Endodermal cell (in vitro differentiated cells): ENCODE measurements around the gene OR10H4. TPM values are rescaled to one million over a fixed set of nuclear protein-coding genes. Genes with fewer than 3 reads are reported as not detected.

Experiments
- DNase-seq: peaks from one replicate; pipeline ENCODE4 v3.0.0-alpha.2; 2017
- H3K27ac ChIP-seq: 2 replicates; pipeline ENCODE4 v1.5.1; 2013; ENCODE audit warnings: mild to moderate bottlenecking, low read depth, low read length, moderate library complexity
- H3K27me3 ChIP-seq: 2 replicates; pipeline ENCODE4 v1.6.1; 2013; ENCODE audit warnings: mild to moderate bottlenecking, low read length, moderate library complexity; ENCODE audit not compliant: insufficient read depth, control insufficient read depth, poor library complexity, severe bottlenecking
- H3K36me3 ChIP-seq: 2 replicates; pipeline ENCODE4 v1.7.0; 2013; ENCODE audit warnings: mild to moderate bottlenecking, low read length, moderate library complexity; ENCODE audit not compliant: control insufficient read depth, insufficient read depth
- H3K4me1 ChIP-seq: one replicate; pipeline ENCODE4 v1.7.0; 2013; ENCODE audit warnings: low read length; ENCODE audit not compliant: control insufficient read depth, insufficient read depth
- H3K4me3 ChIP-seq: 2 replicates; pipeline ENCODE4 v1.5.1; 2013; ENCODE audit warnings: mild to moderate bottlenecking, low read length, moderate library complexity
- H3K9ac ChIP-seq: 2 replicates; pipeline ENCODE4 v1.6.1; 2013; ENCODE audit warnings: mild to moderate bottlenecking, low read length, moderate library complexity; ENCODE audit not compliant: poor library complexity, severe bottlenecking; ENCODE audit errors: extremely low read depth
- H3K9me3 ChIP-seq: 2 replicates; pipeline ENCODE4 v1.6.1; 2013; ENCODE audit warnings: mild to moderate bottlenecking, low read length, moderate library complexity; ENCODE audit not compliant: control insufficient read depth
- H3K27ac Mint-ChIP-seq: 2 replicates; pipeline ENCODE4 v1.8.0; 2020; ENCODE audit warnings: mixed read lengths
- H3K27me3 Mint-ChIP-seq: 2 replicates; pipeline ENCODE4 v1.8.0; 2021; ENCODE audit warnings: mild to moderate bottlenecking, mixed read lengths; ENCODE audit not compliant: insufficient read depth
- H3K36me3 Mint-ChIP-seq: 2 replicates; pipeline ENCODE4 v1.8.0; 2020; ENCODE audit warnings: low read depth, mixed read lengths
- H3K4me1 Mint-ChIP-seq: 2 replicates; pipeline ENCODE4 v1.8.0; 2020; ENCODE audit warnings: mixed read lengths
- H3K4me3 Mint-ChIP-seq: 2 replicates; pipeline ENCODE4 v1.8.0; 2020; ENCODE audit warnings: mild to moderate bottlenecking, moderate library complexity, mixed read lengths
- H3K9me3 Mint-ChIP-seq: 2 replicates; pipeline ENCODE4 v1.8.0; 2020; ENCODE audit warnings: mild to moderate bottlenecking, mixed read lengths
- CTCF ChIP-seq: fragments of 200-600 bp; sonication (generic); conservative IDR thresholded peaks from 2 replicates; pipeline ENCODE4 v1.5.0; 2021; ENCODE audit warnings: antibody characterized with exemption, mild to moderate bottlenecking
- WGBS, 2 experiments: methylation state at CpG; one replicate each; pipeline versions ENCODE4 v1.1.5 to v1.1.7; 2013; ENCODE audit warnings: missing lambda C conversion rate in 2 of 2, mixed read lengths in 1 of 2; ENCODE audit not compliant: insufficient coverage in 1 of 2, insufficient read length in 1 of 2; 5-methylcytosine and 5-hydroxymethylcytosine counted together
- total RNA-seq, 2 donors: library from RNA; stranded (reverse); fragmentation: NEBNext Ultra II Directional in 1 of 2; extraction: Animal tissue kit (Norgen Biotek cat#: 25700) in 1 of 2; gene quantifications; 2 replicates in 1 of 2; 3 replicates in 1 of 2; pipeline ENCODE4 v1.2.1, GENCODE V29; 2021

OR10H4 gene
- total RNA-seq, 2 donors from 2014 or later: not detected

- Mint-ChIP-seq H3K4me3 (no peak overlapping the region), H3K9me3 (peaks cover 98% of the 10 kb centered on the region), H3K27me3 (no peaks in the 10 kb centered on the region), H3K36me3 (no peaks in the 10 kb centered on the region), H3K4me1 (no peaks in the 10 kb centered on the region), H3K27ac (no peak overlapping the region)
- Histone ChIP-seq H3K9ac (no peak overlapping the region), H3K36me3 (no peaks in the 10 kb centered on the region), H3K9me3 (peaks cover 48% of the 10 kb centered on the region), H3K27ac (no peak overlapping the region), H3K27me3 (no peaks in the 10 kb centered on the region), H3K4me3 (no peak overlapping the region), H3K4me1 (no peaks in the 10 kb centered on the region)
- 55 to 63% methylated on average over 3 to 5 of the region's 5 CpGs for WGBS, 2 experiments
- no peak for DNase-seq
- no peak for TF ChIP-seq CTCF
Measured at GRCh38 chr19:15992014-15992413, 43.2 kb downstream of the OR10H4 start.

- TF ChIP-seq CTCF: no peak
- H3K36me3 ChIP-seq: no peaks in the 10 kb centered on the region
- peaks cover 46% of the 10 kb centered on the region for H3K9me3 ChIP-seq
- no peaks in the 10 kb centered on the region for H3K27me3 ChIP-seq
- Mint-ChIP-seq H3K36me3 (no peaks in the 10 kb centered on the region), H3K27me3 (no peaks in the 10 kb centered on the region), H3K4me1 (no peaks in the 10 kb centered on the region), H3K27ac (no peak overlapping the region), H3K4me3 (no peak overlapping the region), H3K9me3 (peaks cover 98% of the 10 kb centered on the region)
- 49% methylated on average over 6 of the region's 6 CpGs for WGBS, 2 experiments
- no peak overlapping the region for H3K27ac ChIP-seq
- no peaks in the 10 kb centered on the region for H3K4me1 ChIP-seq
- DNase-seq: no peak
- H3K4me3 ChIP-seq: no peak overlapping the region
- no peak overlapping the region for H3K9ac ChIP-seq
Measured at GRCh38 chr19:15995536-15995935, 46.7 kb downstream of the OR10H4 start.

GRCh38 chr19:15998166-15998565 is 49.4 kb downstream of the OR10H4 start:
- Mint-ChIP-seq H3K36me3 (no peaks in the 10 kb centered on the region), H3K4me3 (no peak overlapping the region), H3K27me3 (no peaks in the 10 kb centered on the region), H3K27ac (no peak overlapping the region), H3K4me1 (no peaks in the 10 kb centered on the region), H3K9me3 (peaks cover 97% of the 10 kb centered on the region)
- H3K36me3 ChIP-seq: no peaks in the 10 kb centered on the region
- no peak overlapping the region for H3K9ac ChIP-seq
- peaks cover 58% of the 10 kb centered on the region for H3K9me3 ChIP-seq
- no peak for TF ChIP-seq CTCF
- no peaks in the 10 kb centered on the region for H3K4me1 ChIP-seq
- H3K27me3 ChIP-seq: no peaks in the 10 kb centered on the region
- no peak for DNase-seq
- H3K27ac ChIP-seq: no peak overlapping the region
- 29 to 50% methylated on average over 2 to 4 of the region's 4 CpGs for WGBS, 2 experiments
- H3K4me3 ChIP-seq: no peak overlapping the region

Other genes with a start within 250 kb of the OR10H4 start
- gene OR10H2, start 221.0 kb upstream of the OR10H4 start, total RNA-seq: not detected
- not detected for gene OR10H3, start 211.0 kb upstream of the OR10H4 start, total RNA-seq
- gene OR10H5, start 161.3 kb upstream of the OR10H4 start, total RNA-seq: not detected
- gene OR10H1, start 133.3 kb upstream of the OR10H4 start, total RNA-seq: under 1 TPM in 1 of 2 donors, not detected in 1; 0.09 TPM
- not detected for gene CYP4F2, start 50.9 kb upstream of the OR10H4 start, total RNA-seq
- not detected for gene CYP4F11, start 14.5 kb upstream of the OR10H4 start, total RNA-seq
- 100 to 1,000 TPM; 387 to 437 TPM for gene TPM4, start 127.5 kb downstream of the OR10H4 start, total RNA-seq
- 10 to 100 TPM; 67.7 to 86.0 TPM for gene RAB8A, start 162.9 kb downstream of the OR10H4 start, total RNA-seq
- gene HSH2D, start 194.7 kb downstream of the OR10H4 start, total RNA-seq: under 1 TPM; 0.66 to 0.68 TPM
- not detected for gene CIB3, start 224.5 kb downstream of the OR10H4 start, total RNA-seq
- gene FAM32A, start 236.4 kb downstream of the OR10H4 start, total RNA-seq: 10 to 100 TPM; 71.8 to 80.1 TPM
- 10 to 100 TPM; 35.0 to 51.6 TPM for gene AP1M1, start 248.9 kb downstream of the OR10H4 start, total RNA-seq